Measurements from ENCODE around the gene PXK.

- TF ChIP-seq CTCF (IDR thresholded peaks at IDR 0.05; ENCODE audit: low read length) (no peak), EZH2phosphoT487 (IDR thresholded peaks at IDR 0.05; ENCODE audit: low read length) (no peak)
These were observed 93.1 kb downstream of the PXK start for GRCh38 chr3:58425782-58426181.
